Trophoblast cell (in vitro differentiated cells and primary cell): ENCODE data around the gene PHRF1.

Source experiments
- DNase-seq, 2 donors: peaks; one replicate each; pipeline ENCODE4 v3.0.0-alpha.2; 2016
- H2AFZ ChIP-seq: 2 replicates; pipeline ENCODE4 v1.6.1; 2013; ENCODE audit warnings: low read length, moderate library complexity, mild to moderate bottlenecking; ENCODE audit not compliant: insufficient read depth, poor library complexity
- H2AK5ac ChIP-seq: 2 replicates; pipeline ENCODE4 v1.6.1; 2013; ENCODE audit warnings: mild to moderate bottlenecking, low read length
- H2BK120ac ChIP-seq: 2 replicates; pipeline ENCODE4 v1.6.1; 2013; ENCODE audit warnings: low read length, mild to moderate bottlenecking, moderate library complexity; ENCODE audit not compliant: insufficient read depth, poor library complexity
- H2BK12ac ChIP-seq: 2 replicates; pipeline ENCODE4 v1.6.1; 2013; ENCODE audit warnings: mild to moderate bottlenecking, low read length, moderate library complexity
- H2BK5ac ChIP-seq: 2 replicates; pipeline ENCODE4 v1.6.1; 2013; ENCODE audit warnings: low read length, low read depth, moderate library complexity, mild to moderate bottlenecking; ENCODE audit not compliant: poor library complexity
- H3K14ac ChIP-seq: 2 replicates; pipeline ENCODE4 v1.6.1; 2013; ENCODE audit warnings: mild to moderate bottlenecking, low read length
- H3K18ac ChIP-seq: 2 replicates; pipeline ENCODE4 v1.6.1; 2013; ENCODE audit warnings: mild to moderate bottlenecking, low read length
- H3K23ac ChIP-seq: 2 replicates; pipeline ENCODE4 v1.6.1; 2013; ENCODE audit warnings: low read length
- H3K27ac ChIP-seq: 2 replicates; pipeline ENCODE4 v1.5.1; 2013; ENCODE audit warnings: low read depth, mild to moderate bottlenecking, inconsistent platforms, low read length, moderate library complexity
- H3K27me3 ChIP-seq: 2 replicates; pipeline ENCODE4 v1.6.1; 2013; ENCODE audit warnings: inconsistent platforms, mild to moderate bottlenecking, low read length, moderate library complexity; ENCODE audit not compliant: insufficient read depth
- H3K36me3 ChIP-seq, 2 experiments: 1 replicate in 1 of 2; 2 replicates in 1 of 2; pipeline ENCODE4 v1.6.1; 2013; ENCODE audit warnings: low read length in 2 of 2, mild to moderate bottlenecking in 2 of 2, moderate library complexity in 1 of 2; ENCODE audit not compliant: insufficient read depth in 2 of 2, control insufficient read depth in 1 of 2
- H3K4ac ChIP-seq: 2 replicates; pipeline ENCODE4 v1.6.1; 2013; ENCODE audit warnings: low read depth, mild to moderate bottlenecking, low read length, moderate library complexity
- H3K4me1 ChIP-seq, 2 experiments: 1 replicate in 1 of 2; 2 replicates in 1 of 2; pipeline ENCODE4 v1.6.1; 2013; ENCODE audit warnings: low read length in 2 of 2, mild to moderate bottlenecking in 2 of 2, moderate library complexity in 1 of 2; ENCODE audit not compliant: insufficient read depth in 2 of 2, control insufficient read depth in 1 of 2
- H3K4me2 ChIP-seq: 2 replicates; pipeline ENCODE4 v1.6.1; 2013; ENCODE audit warnings: inconsistent platforms, mild to moderate bottlenecking, low read length, moderate library complexity
- H3K4me3 ChIP-seq: 2 replicates; pipeline ENCODE4 v1.5.1; 2013; ENCODE audit warnings: mild to moderate bottlenecking, low read depth, low read length, inconsistent platforms
- H3K79me1 ChIP-seq: one replicate; pipeline ENCODE4 v1.6.1; 2013; ENCODE audit warnings: low read length
- H3K79me2 ChIP-seq: 2 replicates; pipeline ENCODE4 v1.6.1; 2013; ENCODE audit warnings: low read length, mild to moderate bottlenecking; ENCODE audit not compliant: control insufficient read depth, insufficient read depth, poor library complexity
- H3K9ac ChIP-seq: 2 replicates; pipeline ENCODE4 v1.6.1; 2013; ENCODE audit warnings: mild to moderate bottlenecking, low read length
- H3K9me3 ChIP-seq: 2 replicates; pipeline ENCODE4 v1.6.1; 2013; ENCODE audit warnings: low read depth, mild to moderate bottlenecking, control low read depth, inconsistent platforms, low read length; ENCODE audit not compliant: insufficient read depth
- H4K12ac ChIP-seq: 2 replicates; pipeline ENCODE4 v1.6.1; 2013; ENCODE audit warnings: low read depth, mild to moderate bottlenecking, low read length, moderate library complexity
- H4K8ac ChIP-seq: 2 replicates; pipeline ENCODE4 v1.6.1; 2013; ENCODE audit warnings: low read depth, mild to moderate bottlenecking, low read length, moderate library complexity
- H4K91ac ChIP-seq: one replicate; pipeline ENCODE4 v1.6.1; 2013; ENCODE audit warnings: low read depth, mild to moderate bottlenecking, low read length, moderate library complexity
- WGBS: extraction: QIAGEN DNeasy Blood & Tissue Kit; methylation state at CpG from one replicate; pipeline ENCODE4 v1.1.7; 2013; ENCODE audit warnings: missing lambda C conversion rate; ENCODE audit not compliant: insufficient read length, insufficient coverage; ENCODE audit errors: extremely low coverage; 5-methylcytosine and 5-hydroxymethylcytosine counted together

Gene PHRF1

DNA sequence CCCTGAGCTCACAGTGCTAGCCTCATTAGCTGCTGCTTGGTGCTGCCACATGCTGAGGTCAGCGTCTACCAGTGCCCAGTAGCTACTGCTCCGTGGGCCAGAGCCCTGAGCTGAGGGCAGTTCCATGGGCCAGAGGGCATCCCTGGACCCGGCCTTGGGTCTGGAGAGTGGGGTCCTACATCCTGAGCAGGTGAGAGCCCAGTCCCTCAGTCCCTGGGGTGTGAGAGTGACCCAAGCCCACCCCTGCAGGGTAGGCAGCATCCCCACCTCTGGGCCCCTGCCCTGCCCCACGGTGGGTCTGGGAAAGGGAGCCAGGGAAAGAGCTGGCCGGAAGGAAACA, 25.6 kb upstream of the PHRF1 start:
- Histone ChIP-seq H3K27ac (no peak overlapping the region), H3K18ac (no peak overlapping the region), H2BK12ac (no peak overlapping the region), H3K36me3 (no peaks in the 10 kb centered on the region), H4K12ac (no peak overlapping the region), H3K4ac (no peak overlapping the region), H3K9ac (no peak overlapping the region), H2AFZ (no peak overlapping the region), H4K91ac (no peak overlapping the region), H3K9me3 (no peaks in the 10 kb centered on the region), H3K4me1 (peaks cover 10 to 11% of the 10 kb centered on the region in 2 experiments), H4K8ac (no peak overlapping the region), H2AK5ac (no peak overlapping the region), H3K27me3 (peaks cover 6% of the 10 kb centered on the region), H3K4me2 (no peak overlapping the region), H3K4me3 (no peak overlapping the region), H3K23ac (no peak overlapping the region), H3K14ac (no peak overlapping the region), H2BK5ac (no peak overlapping the region), H3K79me1 (peaks cover 3% of the 10 kb centered on the region), H2BK120ac (no peak overlapping the region), H3K79me2 (no peaks in the 10 kb centered on the region)
- no CpG with 5 or more reads among the region's 5 CpGs for WGBS
- no peak for DNase-seq

DNA sequence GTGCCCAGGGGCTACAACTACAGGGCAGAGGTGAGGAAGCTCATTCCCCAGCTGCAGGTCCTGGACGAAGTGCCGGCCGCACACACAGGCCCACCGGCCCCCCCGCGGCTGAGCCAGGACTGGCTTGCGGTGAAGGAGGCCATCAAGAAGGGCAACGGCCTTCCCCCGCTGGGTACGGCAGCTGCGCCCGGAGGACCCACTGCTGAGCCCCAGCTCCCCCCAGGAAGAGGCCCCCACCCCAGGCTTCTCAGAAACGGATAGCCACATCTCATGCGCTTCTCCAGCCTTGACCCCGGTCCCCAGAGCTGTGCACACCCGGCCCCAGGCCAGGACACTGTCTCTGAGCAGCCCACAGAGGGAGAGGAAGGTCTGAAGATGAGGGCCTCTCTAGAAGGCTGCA, 25.1 kb upstream of the PHRF1 start:
- WGBS: no CpG with 5 or more reads among the region's 16 CpGs
- Histone ChIP-seq H3K14ac (no peak overlapping the region), H3K23ac (no peak overlapping the region), H3K4me1 (peaks cover 11% of the 10 kb centered on the region in 2 experiments), H4K91ac (no peak overlapping the region), H3K79me1 (peaks cover 3% of the 10 kb centered on the region), H2BK5ac (no peak overlapping the region), H3K4me2 (no peak overlapping the region), H4K8ac (no peak overlapping the region), H3K36me3 (no peaks in the 10 kb centered on the region), H3K9me3 (no peaks in the 10 kb centered on the region), H3K4me3 (no peak overlapping the region), H3K4ac (no peak overlapping the region), H3K9ac (no peak overlapping the region), H2BK120ac (no peak overlapping the region), H3K79me2 (no peaks in the 10 kb centered on the region), H3K18ac (no peak overlapping the region), H3K27me3 (peaks cover 9% of the 10 kb centered on the region), H4K12ac (no peak overlapping the region), H2BK12ac (no peak overlapping the region), H2AK5ac (no peak overlapping the region), H2AFZ (no peak overlapping the region), H3K27ac (no peak overlapping the region)
- DNase-seq: no peak

DNA sequence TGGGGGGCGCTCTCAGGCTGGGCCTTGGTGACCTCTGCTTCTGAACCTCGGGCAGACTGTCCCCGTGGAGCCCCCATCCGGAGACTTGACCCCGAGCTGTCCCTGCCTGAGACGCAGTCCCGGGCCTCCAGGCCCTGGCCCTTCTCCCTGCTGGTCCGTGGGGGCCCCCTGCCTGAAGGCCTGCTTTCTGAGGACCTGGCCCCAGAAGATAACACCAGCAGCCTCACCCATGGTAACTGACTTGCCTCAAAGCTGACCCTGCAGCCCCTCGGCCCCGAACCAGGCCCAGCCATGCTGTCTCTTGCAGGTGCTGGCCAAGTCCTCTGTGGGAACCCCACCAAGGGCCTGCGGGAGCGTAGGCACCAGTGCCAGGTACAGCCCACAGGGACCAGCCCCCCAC, 24.7 kb upstream of the PHRF1 start:
- Histone ChIP-seq H3K36me3 (no peaks in the 10 kb centered on the region), H3K9ac (no peak overlapping the region), H3K27ac (no peak overlapping the region), H3K79me1 (peaks cover 3% of the 10 kb centered on the region), H3K14ac (no peak overlapping the region), H2BK120ac (no peak overlapping the region), H3K79me2 (no peaks in the 10 kb centered on the region), H3K4ac (no peak overlapping the region), H3K23ac (no peak overlapping the region), H2BK12ac (no peak overlapping the region), H3K9me3 (no peaks in the 10 kb centered on the region), H3K18ac (no peak overlapping the region), H2AK5ac (no peak overlapping the region), H3K27me3 (peaks cover 14% of the 10 kb centered on the region), H4K8ac (no peak overlapping the region), H2AFZ (no peak overlapping the region), H2BK5ac (no peak overlapping the region), H4K12ac (no peak overlapping the region), H3K4me3 (no peak overlapping the region), H3K4me2 (no peak overlapping the region), H3K4me1 (peaks cover 11 to 15% of the 10 kb centered on the region in 2 experiments), H4K91ac (no peak overlapping the region)
- no CpG with 5 or more reads among the region's 12 CpGs for WGBS
- no peak for DNase-seq

DNA sequence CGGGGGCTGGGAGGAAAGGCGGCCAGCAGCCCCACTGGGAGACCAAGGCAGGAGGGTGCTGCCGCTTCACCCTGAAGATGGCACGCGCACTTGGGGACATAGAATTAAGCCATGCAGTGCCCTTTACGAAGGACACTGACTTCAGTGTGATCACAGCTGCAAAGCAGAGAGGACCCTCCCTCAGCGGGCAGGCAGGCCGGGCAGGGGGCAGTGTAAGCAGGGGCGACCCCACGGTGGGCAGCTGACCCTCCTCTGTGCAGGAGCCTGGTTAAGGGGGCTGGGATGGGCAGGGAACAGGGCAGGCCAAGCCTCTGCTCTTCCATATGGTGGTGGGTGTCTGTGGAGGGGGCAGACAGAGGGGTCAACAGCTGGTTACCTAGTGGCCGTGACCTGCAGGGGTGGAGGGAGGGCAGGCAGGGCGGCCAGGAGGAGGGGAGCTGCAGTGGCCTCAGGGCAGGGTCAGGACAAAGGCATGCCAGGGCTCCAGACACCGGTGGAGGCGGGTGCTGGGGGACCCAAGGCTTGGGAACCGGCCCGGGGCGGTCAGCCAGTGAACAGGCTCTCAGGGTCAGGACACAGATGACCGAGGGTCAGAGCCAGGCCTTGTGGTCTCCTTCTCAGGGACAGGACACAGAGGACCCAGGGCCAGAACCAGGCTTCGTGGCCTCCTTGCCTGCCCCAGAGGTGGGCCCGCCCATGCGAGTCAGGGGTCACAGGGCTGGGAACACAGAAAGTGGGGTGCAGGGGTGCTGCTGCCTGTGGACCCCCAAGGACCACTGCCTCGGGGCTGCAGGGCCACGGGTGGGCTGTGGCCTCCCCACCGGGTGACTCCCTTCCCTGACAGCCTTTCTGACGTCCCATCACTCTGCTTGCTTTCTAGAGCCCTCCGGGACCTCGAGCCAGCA, 22.9 kb upstream of the PHRF1 start:
- peaks cover 2% of the 10 kb centered on the region for H3K9me3 ChIP-seq
- no peak overlapping the region for H2AFZ ChIP-seq
- H3K18ac ChIP-seq: no peak overlapping the region
- H3K79me1 ChIP-seq: peaks cover 3% of the 10 kb centered on the region
- H2BK12ac ChIP-seq: peak overlapping the region; percentile 10
- H3K23ac ChIP-seq: no peak overlapping the region
- H3K4ac ChIP-seq: no peak overlapping the region
- no peaks in the 10 kb centered on the region for H3K79me2 ChIP-seq
- DNase-seq: no peak
- peaks cover 17% of the 10 kb centered on the region for H3K27me3 ChIP-seq
- H3K9ac ChIP-seq: no peak overlapping the region
- no peak overlapping the region for H3K27ac ChIP-seq
- no peak overlapping the region for H3K4me3 ChIP-seq
- no peak overlapping the region for H4K12ac ChIP-seq
- no peak overlapping the region for H3K14ac ChIP-seq
- H2BK120ac ChIP-seq: no peak overlapping the region
- peak overlapping the region; percentile 10 for H4K91ac ChIP-seq
- H3K36me3 ChIP-seq: no peaks in the 10 kb centered on the region
- no peak overlapping the region for H4K8ac ChIP-seq
- peak overlapping the region; percentile 42 for H2AK5ac ChIP-seq
- H3K4me1 ChIP-seq: peaks cover 11 to 15% of the 10 kb centered on the region in 2 experiments
- WGBS: no CpG with 5 or more reads among the region's 27 CpGs
- no peak overlapping the region for H3K4me2 ChIP-seq
- no peak overlapping the region for H2BK5ac ChIP-seq
